Neural progenitor cell (in vitro differentiated cells): ENCODE measurements around the gene VANGL2.

Experiments
- EZH2 ChIP-seq: fragments of 200-600 bp; sonication (generic); IDR thresholded peaks from 2 replicates; pipeline ENCODE4 v1.6.1; 2017; ENCODE audit warnings: antibody characterized with exemption, mild to moderate bottlenecking, moderate library complexity
- TF ChIP-seq, protein P1 (sequence below): fragments of 200-600 bp; sonication (generic); IDR thresholded peaks from 2 replicates; pipeline ENCODE4 v1.5.1; 2017; ENCODE audit warnings: antibody characterized with exemption, mild to moderate bottlenecking

DNA sequence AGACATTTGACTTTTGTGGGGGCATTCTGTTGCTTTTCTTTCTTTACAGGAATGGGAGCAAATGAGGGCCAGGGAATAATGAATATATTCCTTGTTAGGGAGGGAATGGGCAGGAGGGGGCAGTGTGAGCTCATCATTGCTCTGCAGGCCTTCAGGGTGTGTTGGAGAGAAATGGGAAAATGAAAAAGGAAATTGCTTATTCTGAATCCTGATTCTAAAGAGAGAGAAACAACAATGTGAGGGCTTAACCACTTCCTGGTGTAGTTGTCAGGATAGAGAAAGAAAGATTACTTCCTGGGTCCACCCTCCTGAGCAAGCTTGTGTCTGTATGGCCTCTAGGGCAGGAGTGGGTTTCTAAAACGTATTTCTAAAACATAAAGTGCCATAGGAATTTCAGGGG is 28.3 kb downstream of the VANGL2 start:
- no peak for TF ChIP-seq EZH2
- TF ChIP-seq, protein P1, sequence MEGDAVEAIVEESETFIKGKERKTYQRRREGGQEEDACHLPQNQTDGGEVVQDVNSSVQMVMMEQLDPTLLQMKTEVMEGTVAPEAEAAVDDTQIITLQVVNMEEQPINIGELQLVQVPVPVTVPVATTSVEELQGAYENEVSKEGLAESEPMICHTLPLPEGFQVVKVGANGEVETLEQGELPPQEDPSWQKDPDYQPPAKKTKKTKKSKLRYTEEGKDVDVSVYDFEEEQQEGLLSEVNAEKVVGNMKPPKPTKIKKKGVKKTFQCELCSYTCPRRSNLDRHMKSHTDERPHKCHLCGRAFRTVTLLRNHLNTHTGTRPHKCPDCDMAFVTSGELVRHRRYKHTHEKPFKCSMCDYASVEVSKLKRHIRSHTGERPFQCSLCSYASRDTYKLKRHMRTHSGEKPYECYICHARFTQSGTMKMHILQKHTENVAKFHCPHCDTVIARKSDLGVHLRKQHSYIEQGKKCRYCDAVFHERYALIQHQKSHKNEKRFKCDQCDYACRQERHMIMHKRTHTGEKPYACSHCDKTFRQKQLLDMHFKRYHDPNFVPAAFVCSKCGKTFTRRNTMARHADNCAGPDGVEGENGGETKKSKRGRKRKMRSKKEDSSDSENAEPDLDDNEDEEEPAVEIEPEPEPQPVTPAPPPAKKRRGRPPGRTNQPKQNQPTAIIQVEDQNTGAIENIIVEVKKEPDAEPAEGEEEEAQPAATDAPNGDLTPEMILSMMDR = peak; percentile 66
